Common myeloid progenitor, CD34-positive (primary cell): ENCODE data around the gene ALK.

Experiments
- CTCF ChIA-PET: fragments of 350-600 bp; sonication (Branson Sonifier 250); formaldehyde crosslinking; loops from one replicate; lab custom pipeline; 2021; ENCODE audit warnings: antibody characterized with exemption; lab: Charles Lee
- POLR2A ChIA-PET: fragments of 350-600 bp; sonication (Branson Sonifier 250); formaldehyde crosslinking; loops from one replicate; lab custom pipeline; 2021; ENCODE audit warnings: antibody characterized with exemption; lab: Charles Lee
- DNase-seq, 3 donors: peaks; one replicate each; pipeline versions ENCODE4 v3.0.0 to v3.0.0-alpha.2; 2013
- H3K27ac ChIP-seq, 2 experiments: 1 replicate in 1 of 2; 2 replicates in 1 of 2; pipeline ENCODE4 v1.7.0; 2013; ENCODE audit warnings: inconsistent platforms in 2 of 2, low read length in 2 of 2, mild to moderate bottlenecking in 2 of 2, low read depth in 1 of 2, moderate library complexity in 1 of 2; ENCODE audit not compliant: severe bottlenecking in 2 of 2, insufficient read depth in 1 of 2, poor library complexity in 1 of 2
- H3K27me3 ChIP-seq, 5 experiments: replicated peaks in 2 of 5; 1 replicate in 3 of 5; 2 replicates in 2 of 5; pipeline versions ENCODE4 v1.6.1 to v1.7.0; 2013; ENCODE audit warnings: low read length in 4 of 5, mild to moderate bottlenecking in 2 of 5, moderate library complexity in 2 of 5, inconsistent platforms in 1 of 5; ENCODE audit not compliant: insufficient read depth in 5 of 5, control insufficient read depth in 4 of 5
- H3K36me3 ChIP-seq, 4 experiments: 1 replicate in 2 of 4; 2 replicates in 2 of 4; pipeline versions ENCODE4 v1.6.1 to v1.7.0; 2013; ENCODE audit warnings: low read length in 3 of 4, control low read depth in 1 of 4, mild to moderate bottlenecking in 1 of 4; ENCODE audit not compliant: control insufficient read depth in 4 of 4, insufficient read depth in 4 of 4
- H3K4me1 ChIP-seq, 4 experiments: 1 replicate in 3 of 4; 2 replicates in 1 of 4; pipeline versions ENCODE4 v1.6.1 to v1.7.1; 2013; ENCODE audit warnings: low read length in 3 of 4, mild to moderate bottlenecking in 3 of 4, control low read depth in 1 of 4, inconsistent platforms in 1 of 4, moderate library complexity in 1 of 4; ENCODE audit not compliant: control insufficient read depth in 4 of 4, insufficient read depth in 4 of 4; ENCODE audit errors: control extremely low read depth in 1 of 4
- H3K4me3 ChIP-seq, 7 experiments: 1 replicate in 4 of 7; 2 replicates in 3 of 7; pipeline versions ENCODE4 v1.5.1 to v1.7.0; 2013; ENCODE audit warnings: mild to moderate bottlenecking in 7 of 7, low read length in 6 of 7, moderate library complexity in 6 of 7, inconsistent platforms in 2 of 7, low read depth in 2 of 7, control low read depth in 1 of 7; ENCODE audit not compliant: insufficient read depth in 4 of 7, control insufficient read depth in 1 of 7; ENCODE audit errors: extremely low read depth in 1 of 7
- H3K9me3 ChIP-seq, 5 experiments: 1 replicate in 4 of 5; 2 replicates in 1 of 5; pipeline versions ENCODE4 v1.6.1 to v1.7.1; 2013; ENCODE audit warnings: low read length in 4 of 5, mild to moderate bottlenecking in 2 of 5, inconsistent platforms in 1 of 5, low read depth in 1 of 5, moderate library complexity in 1 of 5; ENCODE audit not compliant: control insufficient read depth in 4 of 5, insufficient read depth in 2 of 5; ENCODE audit errors: control extremely low read depth in 1 of 5
- WGBS: methylation state at CpG from one replicate; pipeline ENCODE4 v1.1.5; 2013; ENCODE audit not compliant: insufficient coverage; 5-methylcytosine and 5-hydroxymethylcytosine counted together

ALK gene

GRCh38 chr2:29273685-29274611 lies 647.4 kb downstream of the ALK start:
- DNase-seq = peak; percentile 15 to 66 (median 61)
- CTCF ChIA-PET = interaction anchor here (1.3 to 1.6 kb wide), 2 partner anchors 35 to 280 kb away, joined by 3 to 5 read pairs; no protein-coding TSS in a partner anchor
- peaks cover 0 to 2% (median 0%) of the 10 kb centered on the region in 5 experiments for H3K27me3 ChIP-seq
- WGBS = 90% methylated on average over 5 of the region's 6 CpGs
- H3K36me3 ChIP-seq = no peaks in the 10 kb centered on the region
- no peak overlapping the region for H3K27ac ChIP-seq
- H3K4me3 ChIP-seq = no peak overlapping the region
- H3K4me1 ChIP-seq = peaks cover 0 to 12% (median 1%) of the 10 kb centered on the region in 4 experiments
- POLR2A ChIA-PET = no interaction called here
- H3K9me3 ChIP-seq = no peaks in the 10 kb centered on the region

GRCh38 chr2:29273004-29273684 lies 648.2 kb downstream of the ALK start:
- ChIA-PET CTCF (interaction anchor here (1.6 kb wide), 1 partner anchor 281 kb away, joined by 3 read pairs; no protein-coding TSS in a partner anchor), POLR2A (no interaction called here)
- Histone ChIP-seq H3K4me3 (no peak overlapping the region), H3K27me3 (peaks cover 0 to 2% (median 0%) of the 10 kb centered on the region in 5 experiments), H3K9me3 (no peaks in the 10 kb centered on the region), H3K4me1 (peaks cover 0 to 12% (median 1%) of the 10 kb centered on the region in 4 experiments), H3K36me3 (no peaks in the 10 kb centered on the region), H3K27ac (no peak overlapping the region)
- no peak for DNase-seq
- WGBS = 90% methylated on average over 6 of the region's 6 CpGs

GRCh38 chr2:29272311-29272710 lies 649.1 kb downstream of the ALK start:
- Histone ChIP-seq H3K27ac (no peak overlapping the region), H3K36me3 (no peaks in the 10 kb centered on the region), H3K4me1 (peaks cover 0 to 12% (median 1%) of the 10 kb centered on the region in 4 experiments), H3K27me3 (no peaks in the 10 kb centered on the region), H3K9me3 (peaks cover 0 to 2% (median 0%) of the 10 kb centered on the region in 5 experiments), H3K4me3 (no peak overlapping the region)
- POLR2A ChIA-PET = no interaction called here
- WGBS = 100% methylated on average over 5 of the region's 5 CpGs
- DNase-seq = no peak
- CTCF ChIA-PET = interaction anchor here (1.2 kb wide), 1 partner anchor 59 kb away, joined by 3 read pairs; no protein-coding TSS in a partner anchor

GRCh38 chr2:29270701-29271121 lies 650.7 kb downstream of the ALK start:
- no peaks in the 10 kb centered on the region for H3K36me3 ChIP-seq
- DNase-seq = no peak
- peaks cover 0 to 7% (median 0%) of the 10 kb centered on the region in 5 experiments for H3K9me3 ChIP-seq
- no peak overlapping the region for H3K4me3 ChIP-seq
- WGBS = 97% methylated on average over 5 of the region's 5 CpGs
- H3K27me3 ChIP-seq = no peaks in the 10 kb centered on the region
- POLR2A ChIA-PET = no interaction called here
- H3K27ac ChIP-seq = no peak overlapping the region
- peaks cover 0 to 12% (median 1%) of the 10 kb centered on the region in 4 experiments for H3K4me1 ChIP-seq
- CTCF ChIA-PET = no interaction called here

GRCh38 chr2:29269765-29270109 lies 651.6 kb downstream of the ALK start:
- ChIA-PET POLR2A (no interaction called here), CTCF (no interaction called here)
- Histone ChIP-seq H3K4me3 (no peak overlapping the region), H3K27ac (no peak overlapping the region), H3K36me3 (no peaks in the 10 kb centered on the region), H3K27me3 (no peaks in the 10 kb centered on the region), H3K9me3 (peaks cover 0 to 7% (median 0%) of the 10 kb centered on the region in 5 experiments), H3K4me1 (peaks cover 0 to 12% (median 1%) of the 10 kb centered on the region in 4 experiments)
- 100% methylated on average over 2 of the region's 5 CpGs for WGBS
- DNase-seq = no peak

GRCh38 chr2:29269095-29269764 lies 652.2 kb downstream of the ALK start:
- no peak for DNase-seq
- CTCF ChIA-PET = no interaction called here
- no peak overlapping the region for H3K4me3 ChIP-seq
- WGBS = 100% methylated on average over 11 of the region's 11 CpGs
- no peaks in the 10 kb centered on the region for H3K36me3 ChIP-seq
- peaks cover 0 to 7% (median 0%) of the 10 kb centered on the region in 5 experiments for H3K9me3 ChIP-seq
- H3K27me3 ChIP-seq = no peaks in the 10 kb centered on the region
- POLR2A ChIA-PET = no interaction called here
- no peak overlapping the region for H3K27ac ChIP-seq
- peaks cover 0 to 9% (median under 1%) of the 10 kb centered on the region in 4 experiments for H3K4me1 ChIP-seq
